Measurements from ENCODE around the gene CDKN2AIPNL. TPM values are rescaled to one million over a fixed set of nuclear protein-coding genes. Genes with fewer than 3 reads are reported as not detected.

Gene CDKN2AIPNL
- total and polyA plus RNA-seq, 2 donors (not counting 1 experiment from before 2014, with no cell fraction given), result 13.6 to 49.2 TPM

GRCh38 chr5:134456825-134457224 is 45.1 kb upstream of the CDKN2AIPNL start:
- Histone ChIP-seq H3K9me3 (ENCODE audit: control insufficient read depth, insufficient read depth, low read depth, low read length) (no peaks in the 10 kb centered on the region), H2AFZ (ENCODE audit: low read length) (no peak overlapping the region), H3K4me2 (ENCODE audit: extremely low read depth, insufficient read depth, low read length) (no peak overlapping the region), H3K27me3 (ENCODE audit: control insufficient read depth, insufficient read depth, low read length) (no peaks in the 10 kb centered on the region), H3K27ac (ENCODE audit: insufficient read depth, low read length) (no peak overlapping the region), H3K4me1 (ENCODE audit: control insufficient read depth, extremely low read depth, insufficient read depth, low read length) (peaks cover 6% of the 10 kb centered on the region), H3K4me3 (replicated peaks in 1 of 4; ENCODE audit: control extremely low read depth in 1 of 4, insufficient read depth in 1 of 4, low read depth in 3 of 4, low read length in 4 of 4) (no peak overlapping the region), H4K20me1 (ENCODE audit: control insufficient read depth, extremely low read depth, insufficient read depth, low read length) (no peaks in the 10 kb centered on the region), H3K9ac (ENCODE audit: insufficient read depth, low read length) (no peak overlapping the region), H3K79me2 (ENCODE audit: control insufficient read depth, insufficient read depth, low read length) (no peaks in the 10 kb centered on the region), H3K36me3 (ENCODE audit: control insufficient read depth, insufficient read depth, low read length) (no peaks in the 10 kb centered on the region)
- DNase-seq (ENCODE audit: low read depth in 2 of 2), result no peak
- no peak for TF ChIP-seq CTCF (conservative IDR thresholded peaks at IDR 0.05 in 1 of 2, IDR thresholded peaks at IDR 0.05 in 1 of 2; ENCODE audit: low read depth in 1 of 2, low read length in 2 of 2)
- no peak for TF ChIP-seq EZH2 (IDR thresholded peaks at IDR 0.05; ENCODE audit: low read length, missing control alignments)

- Histone ChIP-seq H3K27ac (ENCODE audit: insufficient read depth, low read length) (no peak overlapping the region), H3K4me2 (ENCODE audit: extremely low read depth, insufficient read depth, low read length) (no peak overlapping the region), H3K36me3 (ENCODE audit: control insufficient read depth, insufficient read depth, low read length) (no peaks in the 10 kb centered on the region), H4K20me1 (ENCODE audit: control insufficient read depth, extremely low read depth, insufficient read depth, low read length) (no peaks in the 10 kb centered on the region), H3K4me3 (replicated peaks in 1 of 4; ENCODE audit: control extremely low read depth in 1 of 4, insufficient read depth in 1 of 4, low read depth in 3 of 4, low read length in 4 of 4) (no peak overlapping the region), H3K4me1 (ENCODE audit: control insufficient read depth, extremely low read depth, insufficient read depth, low read length) (peaks cover 9% of the 10 kb centered on the region), H3K9ac (ENCODE audit: insufficient read depth, low read length) (no peak overlapping the region), H3K79me2 (ENCODE audit: control insufficient read depth, insufficient read depth, low read length) (no peaks in the 10 kb centered on the region), H2AFZ (ENCODE audit: low read length) (no peak overlapping the region), H3K9me3 (ENCODE audit: control insufficient read depth, insufficient read depth, low read depth, low read length) (no peaks in the 10 kb centered on the region), H3K27me3 (ENCODE audit: control insufficient read depth, insufficient read depth, low read length) (no peaks in the 10 kb centered on the region)
- no peak for DNase-seq (ENCODE audit: low read depth in 2 of 2)
- TF ChIP-seq EZH2 (IDR thresholded peaks at IDR 0.05; ENCODE audit: low read length, missing control alignments) (no peak), CTCF (conservative IDR thresholded peaks at IDR 0.05 in 1 of 2, IDR thresholded peaks at IDR 0.05 in 1 of 2; ENCODE audit: low read depth in 1 of 2, low read length in 2 of 2) (no peak)
Observed at GRCh38 chr5:134455466-134455865, 43.8 kb upstream of the CDKN2AIPNL start.

- Histone ChIP-seq H3K9ac (ENCODE audit: insufficient read depth, low read length) (no peak overlapping the region), H3K4me1 (ENCODE audit: control insufficient read depth, extremely low read depth, insufficient read depth, low read length) (peaks cover 9% of the 10 kb centered on the region), H3K9me3 (ENCODE audit: control insufficient read depth, insufficient read depth, low read depth, low read length) (no peaks in the 10 kb centered on the region), H3K27me3 (ENCODE audit: control insufficient read depth, insufficient read depth, low read length) (no peaks in the 10 kb centered on the region), H3K36me3 (ENCODE audit: control insufficient read depth, insufficient read depth, low read length) (no peaks in the 10 kb centered on the region), H3K4me3 (replicated peaks in 1 of 4; ENCODE audit: control extremely low read depth in 1 of 4, insufficient read depth in 1 of 4, low read depth in 3 of 4, low read length in 4 of 4) (no peak overlapping the region), H2AFZ (ENCODE audit: low read length) (no peak overlapping the region), H4K20me1 (ENCODE audit: control insufficient read depth, extremely low read depth, insufficient read depth, low read length) (no peaks in the 10 kb centered on the region), H3K27ac (ENCODE audit: insufficient read depth, low read length) (no peak overlapping the region), H3K4me2 (ENCODE audit: extremely low read depth, insufficient read depth, low read length) (no peak overlapping the region), H3K79me2 (ENCODE audit: control insufficient read depth, insufficient read depth, low read length) (no peaks in the 10 kb centered on the region)
- TF ChIP-seq EZH2 (IDR thresholded peaks at IDR 0.05; ENCODE audit: low read length, missing control alignments) (no peak), CTCF (conservative IDR thresholded peaks at IDR 0.05 in 1 of 2, IDR thresholded peaks at IDR 0.05 in 1 of 2; ENCODE audit: low read depth in 1 of 2, low read length in 2 of 2) (no peak)
- no peak for DNase-seq (ENCODE audit: low read depth in 2 of 2)
Observed at GRCh38 chr5:134453016-134453415, 41.3 kb upstream of the CDKN2AIPNL start.
